ENCODE data around the gene LY86.
A peak's percentile ranks its signal among the peaks of the same experiment; 100 is the strongest.
"Not testable (repeated sequence)": the region's sequence is repeated elsewhere in the genome, so short reads cannot be mapped to it uniquely, and the experiment has no call there.

Gene LY86

GRCh38 chr6:6596529-6597328 lies 8.2 kb downstream of the LY86 start:
- no peak for DNase-seq

GRCh38 chr6:6597682-6598081 lies 9.2 kb downstream of the LY86 start:
- DNase-seq, result no peak

GRCh38 chr6:6599468-6599873 lies 11.0 kb downstream of the LY86 start:
- no peak for DNase-seq

- no peak for DNase-seq
Measured at GRCh38 chr6:6600875-6601274, 12.4 kb downstream of the LY86 start.

GRCh38 chr6:6602262-6602661 lies 13.7 kb downstream of the LY86 start:
- no peak for DNase-seq

GRCh38 chr6:6603317-6603716 lies 14.8 kb downstream of the LY86 start:
- DNase-seq, result no peak

- no peak for DNase-seq
Measured at GRCh38 chr6:6604015-6604414, 15.5 kb downstream of the LY86 start.

GRCh38 chr6:6604566-6604965 lies 16.0 kb downstream of the LY86 start:
- no peak for DNase-seq

GRCh38 chr6:6605873-6606272 lies 17.4 kb downstream of the LY86 start:
- no peak for DNase-seq

- not testable (repeated sequence) for DNase-seq
Measured at GRCh38 chr6:6606391-6607030, 18.0 kb downstream of the LY86 start.

GRCh38 chr6:6609450-6609849 lies 20.9 kb downstream of the LY86 start:
- DNase-seq, result no peak

GRCh38 chr6:6610031-6610591 lies 21.6 kb downstream of the LY86 start:
- no peak for DNase-seq

GRCh38 chr6:6611486-6611885 lies 23.0 kb downstream of the LY86 start:
- no peak for DNase-seq

GRCh38 chr6:6612308-6612707 lies 23.8 kb downstream of the LY86 start:
- no peak for DNase-seq

- DNase-seq, result not testable (repeated sequence)
Measured at GRCh38 chr6:6613103-6613718, 24.7 kb downstream of the LY86 start.

GRCh38 chr6:6614096-6614982 lies 25.8 kb downstream of the LY86 start:
- DNase-seq, result peak; percentile 13

GRCh38 chr6:6614983-6615349 lies 26.4 kb downstream of the LY86 start:
- DNase-seq, result no peak

- DNase-seq, result no peak
Measured at GRCh38 chr6:6616656-6617055, 28.1 kb downstream of the LY86 start.

- DNase-seq, result no peak
Measured at GRCh38 chr6:6619021-6619794, 30.7 kb downstream of the LY86 start.

- no peak for DNase-seq
Measured at GRCh38 chr6:6620766-6621425, 32.4 kb downstream of the LY86 start.

GRCh38 chr6:6622501-6622900 lies 34.0 kb downstream of the LY86 start:
- no peak for DNase-seq

Data from activated effector memory CD4-positive, alpha-beta T cell treated with Interleukin-2 at 50 U/mL for 16 hours (primary cell).